Jurkat, Clone E6-1 (cell line): ENCODE measurements around the gene GPR3. TPM values are rescaled to one million over a fixed set of nuclear protein-coding genes. Genes with fewer than 3 reads are reported as not detected.
A peak's percentile ranks its signal among the peaks of the same experiment; 100 is the strongest.

Experiments used
- DNase-seq: peaks from one replicate; pipeline ENCODE4 v3.0.0-alpha.2; 2011; ENCODE audit warnings: low read depth, low spot score
- H3K4me3 ChIP-seq: 2 replicates; pipeline ENCODE4 v1.5.1; 2011; ENCODE audit warnings: mild to moderate bottlenecking, low read length, control low read depth, moderate library complexity
- polyA plus RNA-seq: library from polyadenylated mRNA; unstranded; fragments of >200 nt; gene quantifications from one replicate; pipeline ENCODE4 v1.2.1, GENCODE V29; 2012; ENCODE audit warnings: missing spikeins; ENCODE audit not compliant: insufficient read length, insufficient read depth

The GPR3 gene
- polyA plus RNA-seq = 3.3 TPM

GRCh38 chr1:27392096-27392777 lies at the start of gene GPR3:
Gene GPR3, plus strand, starts transcription at chr1:27392622. Its CDS starts 1,177 bp downstream, at chr1:27393799.
- H3K4me3 ChIP-seq = peak within 1 kb of the TSS; percentile 64
- peak; percentile 89 for DNase-seq

- peak; percentile 80 for DNase-seq
- H3K4me3 ChIP-seq = peak overlapping the region; percentile 85
Observed at GRCh38 chr1:27342778-27343638, 49.4 kb upstream of the GPR3 start.

GRCh38 chr1:27343639-27344025 lies 48.8 kb upstream of the GPR3 start:
- peak overlapping the region; percentile 85 for H3K4me3 ChIP-seq
- no peak for DNase-seq

GRCh38 chr1:27345272-27345671 lies 47.1 kb upstream of the GPR3 start:
- no peak for DNase-seq
- no peak overlapping the region for H3K4me3 ChIP-seq

GRCh38 chr1:27346357-27346756 lies 46.1 kb upstream of the GPR3 start:
- no peak for DNase-seq
- H3K4me3 ChIP-seq = no peak overlapping the region

- DNase-seq = no peak
- H3K4me3 ChIP-seq = no peak overlapping the region
Observed at GRCh38 chr1:27346991-27347624, 45.3 kb upstream of the GPR3 start.

GRCh38 chr1:27348861-27349783 lies 43.3 kb upstream of the GPR3 start:
- DNase-seq = no peak
- no peak overlapping the region for H3K4me3 ChIP-seq

- DNase-seq = no peak
- no peak overlapping the region for H3K4me3 ChIP-seq
Observed at GRCh38 chr1:27349784-27350662, 42.4 kb upstream of the GPR3 start.

GRCh38 chr1:27350663-27351540 lies 41.5 kb upstream of the GPR3 start:
- DNase-seq = no peak

GRCh38 chr1:27351541-27352107 lies 40.8 kb upstream of the GPR3 start:
- H3K4me3 ChIP-seq = no peak overlapping the region
- no peak for DNase-seq

More at GRCh38 chr1:27350663-27351540, 41.5 kb upstream of the GPR3 start:
- no peak overlapping the region for H3K4me3 ChIP-seq

- no peak overlapping the region for H3K4me3 ChIP-seq
Observed at GRCh38 chr1:27353166-27353565, 39.3 kb upstream of the GPR3 start.

GRCh38 chr1:27353629-27354028 lies 38.8 kb upstream of the GPR3 start:
- no peak overlapping the region for H3K4me3 ChIP-seq
- no peak for DNase-seq

More at GRCh38 chr1:27353166-27353565, 39.3 kb upstream of the GPR3 start:
- no peak for DNase-seq

- no peak overlapping the region for H3K4me3 ChIP-seq
- DNase-seq = no peak
Observed at GRCh38 chr1:27355683-27356082, 36.7 kb upstream of the GPR3 start.

- no peak for DNase-seq
- H3K4me3 ChIP-seq = no peak overlapping the region
Observed at GRCh38 chr1:27356277-27356618, 36.2 kb upstream of the GPR3 start.

GRCh38 chr1:27356619-27357280 lies 35.7 kb upstream of the GPR3 start:
- no peak for DNase-seq
- H3K4me3 ChIP-seq = no peak overlapping the region

GRCh38 chr1:27357281-27358037 lies 35.0 kb upstream of the GPR3 start:
- H3K4me3 ChIP-seq = peak overlapping the region; percentile 41
- peak; percentile 56 for DNase-seq
